Activated T-helper 1 cell treated with anti-CD3 and anti-CD28 coated beads, Interleukin-12 subunit alpha, Interleukin-12 subunit beta, Interleukin-2, Interleukin-4 antibody, amounts not matched to agents 30 ng/mL and 10 ng/mL and 1 ng/mL, durations not matched to agents 14 hours and 24 hours and 36 hours (primary cell): Measurements from ENCODE around the gene LRWD1. TPM values are rescaled to one million over a fixed set of nuclear protein-coding genes. Genes with fewer than 3 reads are reported as not detected.

ENCODE experiments used
- DNase-seq: peaks from one replicate; pipeline ENCODE4 v3.0.0; 2021; ENCODE audit warnings: low spot score
- H3K27ac Mint-ChIP-seq: one replicate; pipeline ENCODE4 v1.8.0; 2021; ENCODE audit warnings: mild to moderate bottlenecking, mixed read lengths
- H3K27me3 Mint-ChIP-seq: one replicate; pipeline ENCODE4 v1.8.0; 2022; ENCODE audit warnings: mild to moderate bottlenecking, moderate library complexity, mixed read lengths; ENCODE audit not compliant: insufficient read depth
- H3K36me3 Mint-ChIP-seq: one replicate; pipeline ENCODE4 v1.8.0; 2021; ENCODE audit warnings: low read depth, mixed read lengths
- H3K4me1 Mint-ChIP-seq: one replicate; pipeline ENCODE4 v1.8.0; 2021; ENCODE audit warnings: low read depth, mixed read lengths
- H3K4me3 Mint-ChIP-seq: one replicate; pipeline ENCODE4 v1.8.0; 2021; ENCODE audit warnings: mild to moderate bottlenecking, moderate library complexity, mixed read lengths
- H3K9me3 Mint-ChIP-seq: one replicate; pipeline ENCODE4 v1.8.0; 2021; ENCODE audit warnings: mixed read lengths
- intact Hi-C: fragments of 100-400 bp; cut with micrococcal nuclease; formaldehyde crosslinking; loops from one replicate; pipeline ENCODE4 v1.15.1; 2024
- total RNA-seq: library from RNA; stranded (reverse); gene quantifications from 2 replicates; pipeline ENCODE4 v1.2.3, GENCODE V29; 2022

Gene LRWD1
- total RNA-seq = 32.9 and 36.3 TPM in 2 replicates

GRCh38 chr7:102464577-102465280, at the start of gene LRWD1, which contains the start of gene ALKBH4:
Gene LRWD1 (plus strand): TSS chr7:102464984. CDS start chr7:102465081, 97 bp downstream.
Gene ALKBH4 (minus strand): TSS chr7:102464863. CDS start chr7:102464836, 27 bp downstream.
- intact Hi-C loops = loop anchor here (1.0 to 5.0 kb wide), 7 partner anchors 30 to 177 kb away; partner anchors contain the start of genes PRKRIP1 and SH2B2
- H3K4me3 Mint-ChIP-seq = peak within 1 kb of the TSS; percentile 94
- peaks cover 27% of the 10 kb centered on the region for H3K4me1 Mint-ChIP-seq
- DNase-seq = peak; percentile 92
- H3K27ac Mint-ChIP-seq = peak within 1 kb of the TSS; percentile 69
- H3K9me3 Mint-ChIP-seq = no peaks in the 10 kb centered on the region
- no peaks in the 10 kb centered on the region for H3K27me3 Mint-ChIP-seq
- peaks cover 3% of the 10 kb centered on the region for H3K36me3 Mint-ChIP-seq

- Mint-ChIP-seq H3K4me3 (peak overlapping the region; percentile 80), H3K27me3 (no peaks in the 10 kb centered on the region), H3K27ac (peak overlapping the region; percentile 96), H3K9me3 (no peaks in the 10 kb centered on the region), H3K4me1 (peaks cover 64% of the 10 kb centered on the region), H3K36me3 (peaks cover 44% of the 10 kb centered on the region)
- intact Hi-C loops = loop anchor here (1.0 kb wide), 3 partner anchors 11 to 19 kb away; partner anchors contain the start of genes ORAI2 and PRKRIP1
- peak; percentile 68 for DNase-seq
These were observed 49.0 kb upstream of the LRWD1 start for GRCh38 chr7:102415685-102416225.

- no peak for DNase-seq
- H3K4me3 Mint-ChIP-seq = peak overlapping the region; percentile 80
- no peaks in the 10 kb centered on the region for H3K9me3 Mint-ChIP-seq
- H3K27me3 Mint-ChIP-seq = no peaks in the 10 kb centered on the region
- peaks cover 69% of the 10 kb centered on the region for H3K4me1 Mint-ChIP-seq
- peak overlapping the region; percentile 96 for H3K27ac Mint-ChIP-seq
- intact Hi-C loops = no loop called here
- H3K36me3 Mint-ChIP-seq = peaks cover 46% of the 10 kb centered on the region
These were observed 48.4 kb upstream of the LRWD1 start for GRCh38 chr7:102416406-102416805.

- peak overlapping the region; percentile 53 for H3K4me3 Mint-ChIP-seq
- H3K27ac Mint-ChIP-seq = peak overlapping the region; percentile 96
- peaks cover 42% of the 10 kb centered on the region for H3K36me3 Mint-ChIP-seq
- DNase-seq = no peak
- peaks cover 69% of the 10 kb centered on the region for H3K4me1 Mint-ChIP-seq
- intact Hi-C loops = no loop called here
- H3K27me3 Mint-ChIP-seq = no peaks in the 10 kb centered on the region
- H3K9me3 Mint-ChIP-seq = no peaks in the 10 kb centered on the region
These were observed 47.7 kb upstream of the LRWD1 start for GRCh38 chr7:102417105-102417504.

GRCh38 chr7:102418592-102418991, 46.2 kb upstream of the LRWD1 start:
- no peak for DNase-seq
- peaks cover 42% of the 10 kb centered on the region for H3K36me3 Mint-ChIP-seq

GRCh38 chr7:102421706-102422240, 43.0 kb upstream of the LRWD1 start:
- H3K36me3 Mint-ChIP-seq = peaks cover 39% of the 10 kb centered on the region
- H3K27ac Mint-ChIP-seq = no peak overlapping the region
- no peak overlapping the region for H3K4me3 Mint-ChIP-seq
- DNase-seq = no peak
- intact Hi-C loops = no loop called here
- H3K9me3 Mint-ChIP-seq = no peaks in the 10 kb centered on the region
- peaks cover 67% of the 10 kb centered on the region for H3K4me1 Mint-ChIP-seq
- no peaks in the 10 kb centered on the region for H3K27me3 Mint-ChIP-seq

More at GRCh38 chr7:102418592-102418991, 46.2 kb upstream of the LRWD1 start:
- Mint-ChIP-seq H3K4me3 (peak overlapping the region; percentile 24), H3K4me1 (peaks cover 62% of the 10 kb centered on the region), H3K27ac (peak overlapping the region; percentile 6), H3K27me3 (no peaks in the 10 kb centered on the region), H3K9me3 (no peaks in the 10 kb centered on the region)
- intact Hi-C loops = no loop called here

- Mint-ChIP-seq H3K9me3 (no peaks in the 10 kb centered on the region), H3K36me3 (peaks cover 35% of the 10 kb centered on the region), H3K27me3 (no peaks in the 10 kb centered on the region), H3K4me3 (peak overlapping the region; percentile 45), H3K27ac (peak overlapping the region; percentile 100), H3K4me1 (peaks cover 68% of the 10 kb centered on the region)
- no peak for DNase-seq
- intact Hi-C loops = no loop called here
These were observed 40.6 kb upstream of the LRWD1 start for GRCh38 chr7:102424129-102424551.

GRCh38 chr7:102424787-102425218, 40.0 kb upstream of the LRWD1 start:
- H3K27ac Mint-ChIP-seq = peak overlapping the region; percentile 100
- H3K4me1 Mint-ChIP-seq = peaks cover 69% of the 10 kb centered on the region
- H3K27me3 Mint-ChIP-seq = no peaks in the 10 kb centered on the region
- H3K4me3 Mint-ChIP-seq = peak overlapping the region; percentile 45
- peaks cover 37% of the 10 kb centered on the region for H3K36me3 Mint-ChIP-seq
- DNase-seq = no peak
- intact Hi-C loops = no loop called here
- H3K9me3 Mint-ChIP-seq = no peaks in the 10 kb centered on the region

GRCh38 chr7:102425639-102426267, 39.0 kb upstream of the LRWD1 start:
- peak overlapping the region; percentile 100 for H3K27ac Mint-ChIP-seq
- no peaks in the 10 kb centered on the region for H3K9me3 Mint-ChIP-seq
- peaks cover 68% of the 10 kb centered on the region for H3K4me1 Mint-ChIP-seq
- peak overlapping the region; percentile 86 for H3K4me3 Mint-ChIP-seq
- DNase-seq = peak; percentile 83
- no peaks in the 10 kb centered on the region for H3K27me3 Mint-ChIP-seq
- intact Hi-C loops = loop anchor here (1.0 to 2.0 kb wide), 3 partner anchors 10 to 39 kb away; partner anchors contain the start of genes ALKBH4, LRWD1 and PRKRIP1
- H3K36me3 Mint-ChIP-seq = peaks cover 31% of the 10 kb centered on the region

- Mint-ChIP-seq H3K9me3 (no peaks in the 10 kb centered on the region), H3K4me1 (peaks cover 70% of the 10 kb centered on the region), H3K27me3 (no peaks in the 10 kb centered on the region), H3K27ac (peak overlapping the region; percentile 100), H3K36me3 (peaks cover 28% of the 10 kb centered on the region), H3K4me3 (peak overlapping the region; percentile 86)
- peak; percentile 73 for DNase-seq
- intact Hi-C loops = loop anchor here (1.0 to 2.0 kb wide), 3 partner anchors 11 to 38 kb away; partner anchors contain the start of genes ALKBH4, LRWD1 and PRKRIP1
These were observed 38.3 kb upstream of the LRWD1 start for GRCh38 chr7:102426268-102427018.

GRCh38 chr7:102427019-102427405, 37.8 kb upstream of the LRWD1 start:
- peaks cover 28% of the 10 kb centered on the region for H3K36me3 Mint-ChIP-seq
- H3K4me1 Mint-ChIP-seq = peaks cover 76% of the 10 kb centered on the region
- peak overlapping the region; percentile 100 for H3K27ac Mint-ChIP-seq
- H3K27me3 Mint-ChIP-seq = no peaks in the 10 kb centered on the region
- H3K4me3 Mint-ChIP-seq = peak overlapping the region; percentile 86
- no peak for DNase-seq
- intact Hi-C loops = loop anchor here (2.0 kb wide), 1 partner anchor 38 kb away; the partner anchor contains the start of genes ALKBH4 and LRWD1
- H3K9me3 Mint-ChIP-seq = no peaks in the 10 kb centered on the region
